ENCODE results near the gene AKAP8L. TPM values are rescaled to one million over a fixed set of nuclear protein-coding genes. Genes with fewer than 3 reads are reported as not detected.

Gene AKAP8L
- total RNA-seq, 1 experiment from 2014 or later = 231 TPM

DNA sequence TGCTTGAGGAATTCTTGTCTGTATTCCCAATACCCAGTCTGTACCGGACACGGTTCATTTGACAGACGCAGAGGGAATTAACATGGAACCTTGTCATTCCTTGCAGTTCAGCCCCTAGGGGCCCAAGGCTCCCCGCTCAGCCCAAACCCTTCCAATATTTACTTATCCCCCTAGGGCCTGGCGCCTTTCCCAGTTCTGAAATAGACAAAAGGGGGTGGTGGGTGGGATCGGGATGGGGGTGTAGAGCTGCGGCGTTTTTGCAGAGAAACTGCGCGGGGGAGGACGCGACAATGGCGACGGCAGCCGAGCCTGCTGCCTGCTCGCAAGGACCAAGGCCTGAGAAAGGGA is 583 bp downstream of the AKAP8L start:
- Mint-ChIP-seq H3K36me3 (peaks cover 28% of the 10 kb centered on the region), H3K9me3 (0 out of 2 replicates have a peak, but pooled peaks cover 5% of the 10 kb centered on the region), H3K4me1 (peaks cover 17% of the 10 kb centered on the region), H3K4me3 (peak overlapping the region; percentile 95), H3K27me3 (ENCODE audit: low read depth) (no peaks in the 10 kb centered on the region), H3K27ac (peak overlapping the region; percentile 69)
- POLR2A ChIA-PET = interaction anchor here (0.6 to 2.6 kb wide), 13 partner anchors 15 to 783 kb away, joined by 3 to 31 read pairs (median 4); partner anchors contain the start of genes AKAP8 and FAM32A
- CTCF ChIA-PET = interaction anchor here (0.7 to 5.8 kb wide), 15 partner anchors 15 to 767 kb away, joined by 4 to 128 read pairs (median 6); partner anchors contain the start of genes AKAP8, FAM32A and RAB8A
- no peak for DNase-seq (ENCODE audit: low spot score)
- TF ChIP-seq, protein P1, sequence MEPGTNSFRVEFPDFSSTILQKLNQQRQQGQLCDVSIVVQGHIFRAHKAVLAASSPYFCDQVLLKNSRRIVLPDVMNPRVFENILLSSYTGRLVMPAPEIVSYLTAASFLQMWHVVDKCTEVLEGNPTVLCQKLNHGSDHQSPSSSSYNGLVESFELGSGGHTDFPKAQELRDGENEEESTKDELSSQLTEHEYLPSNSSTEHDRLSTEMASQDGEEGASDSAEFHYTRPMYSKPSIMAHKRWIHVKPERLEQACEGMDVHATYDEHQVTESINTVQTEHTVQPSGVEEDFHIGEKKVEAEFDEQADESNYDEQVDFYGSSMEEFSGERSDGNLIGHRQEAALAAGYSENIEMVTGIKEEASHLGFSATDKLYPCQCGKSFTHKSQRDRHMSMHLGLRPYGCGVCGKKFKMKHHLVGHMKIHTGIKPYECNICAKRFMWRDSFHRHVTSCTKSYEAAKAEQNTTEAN (CRISPR knock-in tag; IDR thresholded peaks at IDR 0.05) = no peak
- no peak for ATAC-seq

DNA sequence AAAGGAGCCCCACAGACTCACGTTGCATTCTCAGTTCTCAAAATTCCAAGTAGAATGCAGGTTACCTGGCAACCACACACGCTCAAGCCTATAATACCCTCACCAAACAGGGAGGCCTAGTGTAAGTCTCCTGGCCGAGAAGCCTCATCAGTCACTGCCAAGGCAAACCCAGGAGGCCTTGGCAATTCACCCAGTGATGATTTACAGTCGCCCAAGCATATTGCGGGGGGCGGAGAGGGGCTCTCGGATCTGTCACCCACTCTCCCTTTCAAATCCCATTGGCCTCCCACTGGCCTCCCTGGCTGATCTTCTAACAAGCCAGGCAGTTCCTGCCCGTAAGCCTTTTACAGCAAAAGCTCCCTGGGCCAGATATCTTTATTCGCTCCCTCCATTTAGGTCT is 1.1 kb downstream of the AKAP8L start:
- H3K4me3 Mint-ChIP-seq = peak overlapping the region; percentile 95

More for the DNA sequence above, 1.1 kb downstream of the AKAP8L start:
- Mint-ChIP-seq H3K27ac (peak overlapping the region; percentile 69), H3K9me3 (0 out of 2 replicates have a peak, but pooled peaks cover 5% of the 10 kb centered on the region), H3K27me3 (ENCODE audit: low read depth) (no peaks in the 10 kb centered on the region), H3K4me1 (peaks cover 17% of the 10 kb centered on the region), H3K36me3 (peaks cover 23% of the 10 kb centered on the region)
- no peak for ATAC-seq
- TF ChIP-seq ZNF671 (CRISPR knock-in tag; IDR thresholded peaks at IDR 0.05) = no peak
- TF ChIP-seq, protein P2, sequence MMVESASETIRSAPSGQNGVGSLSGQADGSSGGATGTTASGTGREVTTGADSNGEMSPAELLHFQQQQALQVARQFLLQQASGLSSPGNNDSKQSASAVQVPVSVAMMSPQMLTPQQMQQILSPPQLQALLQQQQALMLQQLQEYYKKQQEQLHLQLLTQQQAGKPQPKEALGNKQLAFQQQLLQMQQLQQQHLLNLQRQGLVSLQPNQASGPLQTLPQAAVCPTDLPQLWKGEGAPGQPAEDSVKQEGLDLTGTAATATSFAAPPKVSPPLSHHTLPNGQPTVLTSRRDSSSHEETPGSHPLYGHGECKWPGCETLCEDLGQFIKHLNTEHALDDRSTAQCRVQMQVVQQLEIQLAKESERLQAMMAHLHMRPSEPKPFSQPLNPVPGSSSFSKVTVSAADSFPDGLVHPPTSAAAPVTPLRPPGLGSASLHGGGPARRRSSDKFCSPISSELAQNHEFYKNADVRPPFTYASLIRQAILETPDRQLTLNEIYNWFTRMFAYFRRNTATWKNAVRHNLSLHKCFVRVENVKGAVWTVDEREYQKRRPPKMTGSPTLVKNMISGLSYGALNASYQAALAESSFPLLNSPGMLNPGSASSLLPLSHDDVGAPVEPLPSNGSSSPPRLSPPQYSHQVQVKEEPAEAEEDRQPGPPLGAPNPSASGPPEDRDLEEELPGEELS (CRISPR knock-in tag; IDR thresholded peaks at IDR 0.05) = no peak
- no peak for TF ChIP-seq MXD4 (CRISPR knock-in tag; IDR thresholded peaks at IDR 0.05; ENCODE audit: borderline replicate concordance)
- TF ChIP-seq, protein P1 (CRISPR knock-in tag; IDR thresholded peaks at IDR 0.05) = no peak
- TF ChIP-seq, protein P3, sequence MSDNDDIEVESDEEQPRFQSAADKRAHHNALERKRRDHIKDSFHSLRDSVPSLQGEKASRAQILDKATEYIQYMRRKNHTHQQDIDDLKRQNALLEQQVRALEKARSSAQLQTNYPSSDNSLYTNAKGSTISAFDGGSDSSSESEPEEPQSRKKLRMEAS (CRISPR knock-in tag; IDR thresholded peaks at IDR 0.05) = no peak
- TF ChIP-seq, protein P4, sequence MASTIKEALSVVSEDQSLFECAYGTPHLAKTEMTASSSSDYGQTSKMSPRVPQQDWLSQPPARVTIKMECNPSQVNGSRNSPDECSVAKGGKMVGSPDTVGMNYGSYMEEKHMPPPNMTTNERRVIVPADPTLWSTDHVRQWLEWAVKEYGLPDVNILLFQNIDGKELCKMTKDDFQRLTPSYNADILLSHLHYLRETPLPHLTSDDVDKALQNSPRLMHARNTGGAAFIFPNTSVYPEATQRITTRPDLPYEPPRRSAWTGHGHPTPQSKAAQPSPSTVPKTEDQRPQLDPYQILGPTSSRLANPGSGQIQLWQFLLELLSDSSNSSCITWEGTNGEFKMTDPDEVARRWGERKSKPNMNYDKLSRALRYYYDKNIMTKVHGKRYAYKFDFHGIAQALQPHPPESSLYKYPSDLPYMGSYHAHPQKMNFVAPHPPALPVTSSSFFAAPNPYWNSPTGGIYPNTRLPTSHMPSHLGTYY (CRISPR knock-in tag; IDR thresholded peaks at IDR 0.05) = no peak
- TF ChIP-seq FOXK1 (CRISPR knock-in tag; IDR thresholded peaks at IDR 0.05) = no peak
- TF ChIP-seq OVOL2 (CRISPR knock-in tag; IDR thresholded peaks at IDR 0.05; ENCODE audit: borderline replicate concordance) = no peak
- TF ChIP-seq, protein P5, sequence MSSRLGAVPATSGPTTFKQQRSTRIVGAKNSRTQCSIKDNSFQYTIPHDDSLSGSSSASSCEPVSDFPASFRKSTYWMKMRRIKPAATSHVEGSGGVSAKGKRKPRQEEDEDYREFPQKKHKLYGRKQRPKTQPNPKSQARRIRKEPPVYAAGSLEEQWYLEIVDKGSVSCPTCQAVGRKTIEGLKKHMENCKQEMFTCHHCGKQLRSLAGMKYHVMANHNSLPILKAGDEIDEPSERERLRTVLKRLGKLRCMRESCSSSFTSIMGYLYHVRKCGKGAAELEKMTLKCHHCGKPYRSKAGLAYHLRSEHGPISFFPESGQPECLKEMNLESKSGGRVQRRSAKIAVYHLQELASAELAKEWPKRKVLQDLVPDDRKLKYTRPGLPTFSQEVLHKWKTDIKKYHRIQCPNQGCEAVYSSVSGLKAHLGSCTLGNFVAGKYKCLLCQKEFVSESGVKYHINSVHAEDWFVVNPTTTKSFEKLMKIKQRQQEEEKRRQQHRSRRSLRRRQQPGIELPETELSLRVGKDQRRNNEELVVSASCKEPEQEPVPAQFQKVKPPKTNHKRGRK (CRISPR knock-in tag; IDR thresholded peaks at IDR 0.05; ENCODE audit: borderline replicate concordance) = no peak
- TF ChIP-seq, protein P6, sequence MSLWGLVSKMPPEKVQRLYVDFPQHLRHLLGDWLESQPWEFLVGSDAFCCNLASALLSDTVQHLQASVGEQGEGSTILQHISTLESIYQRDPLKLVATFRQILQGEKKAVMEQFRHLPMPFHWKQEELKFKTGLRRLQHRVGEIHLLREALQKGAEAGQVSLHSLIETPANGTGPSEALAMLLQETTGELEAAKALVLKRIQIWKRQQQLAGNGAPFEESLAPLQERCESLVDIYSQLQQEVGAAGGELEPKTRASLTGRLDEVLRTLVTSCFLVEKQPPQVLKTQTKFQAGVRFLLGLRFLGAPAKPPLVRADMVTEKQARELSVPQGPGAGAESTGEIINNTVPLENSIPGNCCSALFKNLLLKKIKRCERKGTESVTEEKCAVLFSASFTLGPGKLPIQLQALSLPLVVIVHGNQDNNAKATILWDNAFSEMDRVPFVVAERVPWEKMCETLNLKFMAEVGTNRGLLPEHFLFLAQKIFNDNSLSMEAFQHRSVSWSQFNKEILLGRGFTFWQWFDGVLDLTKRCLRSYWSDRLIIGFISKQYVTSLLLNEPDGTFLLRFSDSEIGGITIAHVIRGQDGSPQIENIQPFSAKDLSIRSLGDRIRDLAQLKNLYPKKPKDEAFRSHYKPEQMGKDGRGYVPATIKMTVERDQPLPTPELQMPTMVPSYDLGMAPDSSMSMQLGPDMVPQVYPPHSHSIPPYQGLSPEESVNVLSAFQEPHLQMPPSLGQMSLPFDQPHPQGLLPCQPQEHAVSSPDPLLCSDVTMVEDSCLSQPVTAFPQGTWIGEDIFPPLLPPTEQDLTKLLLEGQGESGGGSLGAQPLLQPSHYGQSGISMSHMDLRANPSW (CRISPR knock-in tag; conservative IDR thresholded peaks at IDR 0.05; ENCODE audit: low read depth) = no peak
- no peak for TF ChIP-seq ESRRA (CRISPR knock-in tag; IDR thresholded peaks at IDR 0.05; ENCODE audit: borderline replicate concordance)
- TF ChIP-seq TEAD1 (CRISPR knock-in tag; IDR thresholded peaks at IDR 0.05) = no peak
- TF ChIP-seq, protein P7, sequence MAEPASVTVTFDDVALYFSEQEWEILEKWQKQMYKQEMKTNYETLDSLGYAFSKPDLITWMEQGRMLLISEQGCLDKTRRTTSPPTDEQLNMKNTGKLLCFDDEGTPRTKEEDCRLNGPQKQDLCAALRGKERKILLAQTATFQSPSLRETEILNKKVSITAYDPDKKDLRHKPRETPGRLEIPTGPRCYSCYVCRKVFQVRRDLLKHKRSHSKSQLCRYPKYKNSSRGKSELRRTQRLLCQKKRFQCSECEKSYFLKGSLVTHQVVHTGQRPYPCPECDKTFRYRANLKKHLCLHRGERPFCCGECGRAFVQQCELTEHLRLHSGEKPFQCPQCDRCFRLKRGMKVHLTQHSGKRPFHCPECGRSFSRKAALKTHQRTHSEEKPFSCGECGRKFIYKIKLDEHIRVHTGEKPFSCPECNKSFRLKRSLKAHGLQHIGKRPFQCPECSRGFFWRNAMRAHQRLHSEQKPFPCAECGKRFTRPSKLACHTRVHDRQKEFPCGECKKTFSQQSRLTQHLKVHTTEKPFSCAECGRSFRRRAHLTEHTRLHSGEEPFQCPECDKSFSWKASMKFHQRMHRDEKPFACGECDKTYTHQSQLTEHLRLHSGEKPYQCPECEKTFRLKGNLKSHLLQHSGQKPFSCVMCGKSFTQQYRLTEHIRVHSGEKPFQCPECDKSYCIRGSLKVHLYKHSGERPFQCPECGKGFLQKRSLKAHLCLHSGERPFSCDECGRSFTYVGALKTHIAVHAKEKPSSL (CRISPR knock-in tag; conservative IDR thresholded peaks at IDR 0.05) = no peak
- ChIA-PET POLR2A (interaction anchor here (1.3 kb wide), 1 partner anchor 16 kb away, joined by 4 read pairs; no protein-coding TSS in a partner anchor), CTCF (interaction anchor here (0.7 to 5.8 kb wide), 2 partner anchors 137 to 149 kb away, joined by 4 to 128 read pairs; no protein-coding TSS in a partner anchor)
- DNase-seq (ENCODE audit: low spot score) = no peak
